ENCODE results near the gene DYNC2H1. TPM values are rescaled to one million over a fixed set of nuclear protein-coding genes. Genes with fewer than 3 reads are reported as not detected.

The DYNC2H1 gene
- total RNA-seq, 1 donor from 2014 or later: 7.8 TPM

DNA sequence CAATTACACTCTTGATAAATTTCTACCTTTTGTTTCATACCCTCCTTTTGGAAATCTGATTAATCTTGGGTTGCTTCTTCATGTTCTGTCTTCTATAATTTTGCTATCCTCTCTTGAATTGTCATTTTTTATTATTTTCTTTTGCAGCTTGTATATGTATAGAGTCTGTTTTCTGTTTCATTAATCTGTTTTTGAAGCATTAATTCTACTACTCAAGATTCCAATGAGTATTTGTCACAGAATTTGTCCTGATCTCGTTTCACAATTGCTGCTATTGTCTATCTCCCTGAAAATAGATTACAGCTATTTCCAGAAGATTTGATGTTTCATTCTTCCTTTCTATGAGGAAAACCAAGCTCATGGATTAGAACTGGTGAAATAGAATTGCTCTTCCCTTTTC is 406.1 kb downstream of the DYNC2H1 start:
- DNase-seq (ENCODE audit: extremely low read depth, low read depth, low spot score): no peak

DNA sequence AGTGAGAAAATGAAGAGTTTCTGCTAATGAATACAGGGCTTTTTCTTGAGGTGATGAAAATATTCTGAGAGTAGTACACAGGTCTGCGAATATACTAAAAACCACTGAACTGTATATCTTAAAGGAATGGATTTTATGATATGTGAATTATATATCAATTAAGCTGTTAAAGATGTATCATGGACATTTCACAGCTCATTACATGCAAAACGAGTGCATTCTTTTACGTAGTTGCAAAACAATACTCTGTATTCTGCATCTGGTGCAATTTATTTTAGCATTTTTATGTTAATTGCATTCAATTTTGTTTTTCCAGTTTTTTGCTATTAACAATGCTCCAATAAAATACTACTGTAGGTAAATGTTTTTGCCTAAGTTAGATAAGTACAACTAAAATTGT is 411.6 kb downstream of the DYNC2H1 start:
- no peak for DNase-seq (ENCODE audit: extremely low read depth, low read depth, low spot score)

DNA sequence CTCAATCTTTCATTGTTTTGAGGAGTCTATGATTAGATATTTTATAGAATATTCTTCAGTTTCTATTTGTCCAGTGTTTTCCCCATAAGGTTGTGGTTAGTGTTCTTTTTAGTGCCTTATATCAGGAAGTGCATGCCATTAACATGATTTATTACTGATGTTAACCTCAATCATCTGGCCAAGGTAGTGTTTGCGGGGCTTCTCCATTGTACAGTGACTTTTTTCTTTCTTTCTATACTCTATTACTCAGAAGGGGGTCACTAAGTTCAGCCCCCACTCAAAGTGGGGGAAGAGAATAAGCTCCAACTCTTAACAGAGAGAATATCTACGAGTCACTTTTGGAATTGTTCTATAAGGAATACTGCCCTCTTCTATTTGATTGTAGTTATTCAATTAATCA is 415.8 kb downstream of the DYNC2H1 start:
- DNase-seq (ENCODE audit: extremely low read depth, low read depth, low spot score): no peak

DNA sequence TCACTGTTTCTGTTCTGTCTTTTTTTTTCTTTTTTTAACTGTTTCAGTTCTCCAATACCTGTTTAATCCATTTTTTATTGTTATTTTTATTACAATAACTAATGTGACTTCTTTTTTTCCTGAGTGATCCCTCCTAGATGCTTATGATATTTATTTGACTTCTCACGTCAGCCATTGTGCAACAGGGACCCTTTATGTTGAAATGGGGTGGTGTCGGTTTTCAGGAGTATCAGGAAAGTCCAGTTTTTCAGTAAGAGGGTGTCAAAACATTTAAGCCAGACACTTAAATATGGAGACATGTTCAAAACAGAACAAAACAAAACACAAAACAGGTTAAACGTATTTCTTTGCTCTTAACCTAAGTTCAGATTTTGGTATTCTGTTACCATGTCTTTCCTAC is 418.8 kb downstream of the DYNC2H1 start:
- no peak for DNase-seq (ENCODE audit: extremely low read depth, low read depth, low spot score)

DNA sequence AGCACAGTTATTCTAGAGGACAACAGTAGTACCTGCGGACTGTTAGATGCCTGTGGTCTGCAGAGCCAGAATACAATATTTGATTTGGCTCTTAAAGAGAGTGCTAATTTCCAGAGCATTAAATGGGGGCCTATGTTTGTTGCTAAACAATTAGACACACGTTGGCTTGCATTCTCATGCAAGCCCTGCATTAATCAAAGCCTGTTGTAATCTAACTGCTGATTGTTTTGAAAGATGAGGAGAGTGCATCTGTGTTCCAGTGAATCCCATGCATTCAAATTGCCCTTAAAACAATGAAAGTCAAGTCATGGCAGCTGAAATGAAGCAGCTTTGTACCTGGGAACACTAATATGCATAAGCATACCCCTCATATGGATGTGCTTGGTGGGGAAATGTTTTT is 419.4 kb downstream of the DYNC2H1 start:
- DNase-seq (ENCODE audit: extremely low read depth, low read depth, low spot score): no peak

DNA sequence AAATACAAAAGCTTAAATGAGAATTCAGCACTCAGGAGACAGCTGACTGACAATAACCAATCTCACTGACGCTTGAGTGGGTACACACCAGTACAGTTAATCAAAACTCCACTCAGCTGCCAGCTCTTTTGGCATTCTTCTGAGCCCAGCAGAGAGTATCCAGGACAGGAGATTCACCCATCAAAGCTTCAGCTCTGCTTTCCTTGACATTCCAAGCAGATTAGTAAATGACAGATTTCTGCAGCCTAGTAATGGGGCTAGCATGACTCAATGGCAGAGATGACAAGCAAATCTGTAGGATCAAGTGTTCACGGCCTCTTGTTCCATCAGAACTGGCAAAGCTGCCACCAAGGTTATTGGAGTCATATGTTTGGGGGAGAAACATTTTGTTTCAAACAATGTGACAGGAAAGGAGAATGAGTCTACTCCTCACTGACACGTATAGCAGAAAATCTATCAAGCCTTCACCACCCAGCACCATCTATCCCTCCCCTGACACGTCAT is 420.0 kb downstream of the DYNC2H1 start:
- DNase-seq (ENCODE audit: extremely low read depth, low read depth, low spot score): no peak

Other genes with a start within 250 kb of the DYNC2H1 start
- gene MMP12, start 234.4 kb upstream of the DYNC2H1 start, total RNA-seq: not detected in 2 replicates
- not detected in 2 replicates for gene MMP13, start 153.7 kb upstream of the DYNC2H1 start, total RNA-seq
- gene DCUN1D5, start 17.3 kb upstream of the DYNC2H1 start, total RNA-seq: 82.1 and 85.1 TPM in 2 replicates